ENCODE measurements around the gene MICAL2.

The MICAL2 gene

DNA sequence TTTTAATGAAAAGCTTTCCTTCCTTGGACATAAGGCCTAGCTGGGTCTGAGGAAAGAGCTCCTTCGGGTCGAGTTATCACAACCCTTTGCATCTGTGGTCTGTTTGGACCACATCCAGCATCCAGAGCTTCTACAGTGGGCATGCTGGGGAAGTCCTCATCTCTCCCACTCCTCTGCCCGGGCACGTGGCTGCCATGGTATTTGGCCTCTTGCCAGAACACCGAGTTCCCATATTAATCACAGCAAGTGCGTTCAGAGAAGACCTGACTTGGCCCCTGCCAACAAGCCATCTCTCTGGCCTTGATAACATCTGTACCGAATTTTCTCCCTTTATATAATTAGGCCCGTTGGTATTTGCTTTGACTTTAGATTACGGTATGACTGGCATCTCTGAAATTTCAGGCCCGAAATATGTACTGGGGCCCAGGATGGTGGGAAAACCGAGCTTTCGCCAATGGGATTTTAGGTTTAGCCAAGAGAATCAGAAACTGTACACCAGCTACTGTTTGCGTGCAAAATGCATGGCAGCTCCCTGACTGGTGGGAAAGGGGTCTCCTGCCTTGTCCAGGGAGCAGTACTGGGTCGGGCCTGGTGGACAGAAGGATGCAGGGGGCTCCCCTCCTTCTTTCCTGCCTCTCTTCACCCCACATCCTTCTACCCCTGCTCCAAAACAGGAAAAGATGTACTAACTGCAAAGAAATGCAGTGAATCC, 90.0 kb downstream of the MICAL2 start:
- no peak overlapping the region for H3K4me3 ChIP-seq (ENCODE audit: low read length)
- TF ChIP-seq, protein P1, sequence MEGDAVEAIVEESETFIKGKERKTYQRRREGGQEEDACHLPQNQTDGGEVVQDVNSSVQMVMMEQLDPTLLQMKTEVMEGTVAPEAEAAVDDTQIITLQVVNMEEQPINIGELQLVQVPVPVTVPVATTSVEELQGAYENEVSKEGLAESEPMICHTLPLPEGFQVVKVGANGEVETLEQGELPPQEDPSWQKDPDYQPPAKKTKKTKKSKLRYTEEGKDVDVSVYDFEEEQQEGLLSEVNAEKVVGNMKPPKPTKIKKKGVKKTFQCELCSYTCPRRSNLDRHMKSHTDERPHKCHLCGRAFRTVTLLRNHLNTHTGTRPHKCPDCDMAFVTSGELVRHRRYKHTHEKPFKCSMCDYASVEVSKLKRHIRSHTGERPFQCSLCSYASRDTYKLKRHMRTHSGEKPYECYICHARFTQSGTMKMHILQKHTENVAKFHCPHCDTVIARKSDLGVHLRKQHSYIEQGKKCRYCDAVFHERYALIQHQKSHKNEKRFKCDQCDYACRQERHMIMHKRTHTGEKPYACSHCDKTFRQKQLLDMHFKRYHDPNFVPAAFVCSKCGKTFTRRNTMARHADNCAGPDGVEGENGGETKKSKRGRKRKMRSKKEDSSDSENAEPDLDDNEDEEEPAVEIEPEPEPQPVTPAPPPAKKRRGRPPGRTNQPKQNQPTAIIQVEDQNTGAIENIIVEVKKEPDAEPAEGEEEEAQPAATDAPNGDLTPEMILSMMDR (IDR thresholded peaks at IDR 0.05; ENCODE audit: insufficient read depth, low read depth, low read length, missing control alignments), result no peak
- DNase-seq (ENCODE audit: low read depth), result peak; percentile 72

GRCh38 chr11:12200991-12201985, 90.9 kb downstream of the MICAL2 start:
- peak; percentile 48 for DNase-seq (ENCODE audit: low read depth)
- TF ChIP-seq, protein P1 (IDR thresholded peaks at IDR 0.05; ENCODE audit: insufficient read depth, low read depth, low read length, missing control alignments), result no peak
- H3K4me3 ChIP-seq (ENCODE audit: low read length), result no peak overlapping the region

DNA sequence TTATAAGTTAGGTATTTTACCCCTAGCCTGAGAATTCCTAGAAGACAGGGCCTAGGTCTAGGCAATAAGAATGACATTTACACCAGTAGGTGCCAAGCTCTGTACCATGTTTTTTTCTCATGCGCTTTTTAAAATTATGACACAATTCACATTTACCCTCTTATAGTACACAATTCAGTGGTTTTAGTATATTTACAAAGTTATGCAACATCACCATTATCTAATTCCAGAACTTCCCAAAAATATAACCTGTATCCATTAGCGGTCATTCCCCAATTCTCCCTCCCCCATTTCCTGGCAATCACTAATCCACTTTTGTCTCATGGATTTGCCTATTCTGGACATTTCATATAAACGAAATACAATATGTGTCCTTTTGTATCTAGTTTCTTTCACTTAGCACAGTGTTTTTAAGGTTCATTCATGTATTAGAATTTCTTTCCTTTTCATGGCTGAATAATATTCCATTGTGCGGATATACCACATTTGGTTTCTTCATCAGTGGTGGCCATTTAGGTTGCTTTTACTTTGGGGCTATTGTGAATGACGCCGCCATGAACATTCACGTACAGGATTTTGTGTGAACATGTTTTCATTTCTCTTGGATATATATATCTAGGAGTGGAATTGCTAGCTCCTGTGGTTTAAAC, 92.4 kb downstream of the MICAL2 start:
- H3K4me3 ChIP-seq (ENCODE audit: low read length), result no peak overlapping the region
- TF ChIP-seq, protein P1 (IDR thresholded peaks at IDR 0.05; ENCODE audit: insufficient read depth, low read depth, low read length, missing control alignments), result no peak
- no peak for DNase-seq (ENCODE audit: low read depth)

DNA sequence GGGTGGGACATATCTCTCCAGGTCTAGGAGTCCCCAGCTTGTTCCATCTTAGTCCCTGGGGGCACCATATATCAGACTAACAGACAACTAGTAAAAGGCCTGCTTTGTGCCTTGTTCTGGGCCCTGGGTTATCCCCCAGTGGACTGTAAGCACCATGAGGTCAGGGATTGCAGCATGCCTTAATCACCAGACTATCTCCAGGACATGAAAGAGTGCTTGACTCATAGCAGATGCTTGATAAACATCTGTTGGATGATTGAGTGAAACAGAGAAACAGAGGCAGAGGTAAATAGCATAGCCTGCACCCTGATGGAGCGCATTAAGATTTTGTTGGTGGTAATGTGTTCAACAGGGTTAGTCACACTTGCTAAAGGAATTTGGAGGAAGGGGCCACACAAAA, 94.1 kb downstream of the MICAL2 start:
- no peak for DNase-seq (ENCODE audit: low read depth)
- TF ChIP-seq, protein P1 (IDR thresholded peaks at IDR 0.05; ENCODE audit: insufficient read depth, low read depth, low read length, missing control alignments), result no peak
- H3K4me3 ChIP-seq (ENCODE audit: low read length), result no peak overlapping the region

DNA sequence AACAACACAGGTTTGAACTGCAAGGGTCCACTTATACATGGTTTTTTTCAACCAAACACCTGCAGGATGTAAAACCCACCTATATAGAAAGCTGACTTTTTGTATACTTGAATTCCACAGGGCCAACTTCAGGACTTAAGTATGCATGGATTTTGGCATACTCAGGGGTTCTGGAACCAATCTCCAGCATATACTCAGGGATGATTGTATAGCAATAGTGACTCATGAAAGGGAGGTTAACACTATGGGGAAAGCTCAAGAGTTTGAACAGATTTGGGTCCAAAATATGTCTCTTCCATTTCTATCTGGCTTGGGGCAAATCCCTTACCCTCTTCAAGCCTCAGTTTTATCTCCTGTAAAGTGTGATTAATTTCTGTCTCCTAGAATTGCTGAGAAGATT, 94.9 kb downstream of the MICAL2 start:
- TF ChIP-seq, protein P1 (IDR thresholded peaks at IDR 0.05; ENCODE audit: insufficient read depth, low read depth, low read length, missing control alignments), result no peak
- DNase-seq (ENCODE audit: low read depth), result no peak

GRCh38 chr11:12206529-12206928, 96.1 kb downstream of the MICAL2 start:
- TF ChIP-seq, protein P1 (IDR thresholded peaks at IDR 0.05; ENCODE audit: insufficient read depth, low read depth, low read length, missing control alignments), result no peak
- no peak for DNase-seq (ENCODE audit: low read depth)
- no peak overlapping the region for H3K4me3 ChIP-seq (ENCODE audit: low read length)

More for the DNA sequence above, 94.9 kb downstream of the MICAL2 start:
- H3K4me3 ChIP-seq (ENCODE audit: low read length), result no peak overlapping the region

All from epithelial cell of esophagus (primary cell).